Dermis blood vessel endothelial cell (primary cell): Measurements from ENCODE around the gene IFIT1. TPM values are rescaled to one million over a fixed set of nuclear protein-coding genes. Genes with fewer than 3 reads are reported as not detected.
"Not testable (repeated sequence)": the region's sequence is repeated elsewhere in the genome, so short reads cannot be mapped to it uniquely, and the experiment has no call there.

Experiments used
- DNase-seq: peaks from one replicate; pipeline ENCODE4 v3.0.0; 2010
- total RNA-seq: library from RNA; depleted of rRNA; stranded (reverse); fragments of >200 nt; gene quantifications from 2 replicates; pipeline ENCODE4 v1.2.3, GENCODE V29; 2014

Gene IFIT1
- total RNA-seq, 1 donor from 2014 or later: 2.6 TPM

DNA sequence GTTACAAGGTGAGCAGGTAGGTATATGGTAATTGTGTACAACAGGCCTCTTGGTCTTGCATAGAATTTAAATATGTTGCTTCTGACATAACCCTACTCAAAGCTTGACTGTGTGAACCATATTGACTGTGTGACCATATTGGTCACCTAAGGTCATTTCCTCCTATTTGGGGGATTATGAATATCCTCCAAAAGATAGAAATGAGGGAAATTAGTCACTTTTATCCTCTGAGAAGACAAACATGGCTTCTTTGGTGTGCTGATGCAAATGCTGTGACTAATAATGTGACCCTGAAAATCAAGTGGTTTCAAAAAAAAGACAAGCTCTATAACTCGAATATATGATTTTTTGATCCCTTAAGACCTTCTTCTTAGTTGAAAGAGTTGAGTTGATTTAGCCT lies 49.9 kb downstream of the IFIT1 start:
- DNase-seq: no peak

DNA sequence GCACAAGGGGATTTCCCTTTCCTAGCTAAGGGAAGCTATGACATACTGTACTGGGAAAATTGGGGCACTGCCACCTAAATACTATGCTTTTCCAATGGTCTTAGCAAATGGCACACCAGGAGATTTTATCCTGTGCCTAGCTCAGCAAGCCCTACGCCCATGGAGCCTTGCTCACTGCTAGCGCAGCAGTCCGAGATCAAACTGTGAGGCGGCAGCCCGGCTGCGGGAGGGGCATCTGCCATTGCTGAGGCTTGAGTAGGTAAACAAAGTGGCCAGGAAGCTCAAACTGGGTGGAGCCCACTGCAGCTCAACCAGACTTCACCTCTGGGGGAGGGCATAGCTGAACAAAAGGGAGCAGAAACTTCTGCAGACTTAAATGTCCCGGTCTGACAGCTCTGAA lies 52.4 kb downstream of the IFIT1 start:
- not testable (repeated sequence) for DNase-seq

DNA sequence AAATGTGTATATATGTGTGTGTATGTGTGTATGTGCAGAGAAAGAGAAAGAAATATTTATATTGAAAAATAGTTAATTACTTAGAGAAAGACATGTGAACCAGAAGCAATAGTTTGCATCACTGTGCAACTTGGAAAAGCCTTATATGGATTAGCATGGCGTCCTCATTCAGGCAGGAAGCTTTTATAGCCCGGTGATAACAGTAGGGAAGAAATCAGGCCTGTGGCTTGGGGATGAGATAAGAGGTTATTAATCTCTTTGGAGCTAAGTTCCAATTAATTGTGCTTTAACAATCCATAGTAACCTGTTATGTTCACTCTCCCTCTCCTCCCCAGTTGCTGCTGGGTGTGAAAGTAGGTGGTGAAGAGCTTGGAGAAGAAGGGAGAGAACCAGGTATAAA lies 58.5 kb downstream of the IFIT1 start:
- no peak for DNase-seq

DNA sequence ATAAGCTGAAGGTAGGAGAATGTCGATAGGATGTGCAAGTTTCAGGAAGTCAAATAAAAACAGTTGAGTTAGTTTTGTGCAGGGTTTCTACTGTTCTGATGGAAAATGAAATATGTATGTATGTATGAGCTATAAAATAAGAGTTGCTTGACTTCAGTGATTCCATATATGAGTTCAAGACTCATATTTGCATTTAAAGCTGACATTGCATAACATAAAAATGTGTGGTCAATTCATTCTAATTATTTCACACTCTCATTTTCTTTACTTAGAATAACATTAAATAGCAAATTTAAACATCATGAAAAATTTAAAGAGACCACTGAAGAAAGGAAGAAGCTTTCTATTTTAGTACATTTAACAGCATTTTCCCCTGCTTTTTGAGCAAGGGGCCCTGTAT lies 59.8 kb downstream of the IFIT1 start:
- DNase-seq: no peak

DNA sequence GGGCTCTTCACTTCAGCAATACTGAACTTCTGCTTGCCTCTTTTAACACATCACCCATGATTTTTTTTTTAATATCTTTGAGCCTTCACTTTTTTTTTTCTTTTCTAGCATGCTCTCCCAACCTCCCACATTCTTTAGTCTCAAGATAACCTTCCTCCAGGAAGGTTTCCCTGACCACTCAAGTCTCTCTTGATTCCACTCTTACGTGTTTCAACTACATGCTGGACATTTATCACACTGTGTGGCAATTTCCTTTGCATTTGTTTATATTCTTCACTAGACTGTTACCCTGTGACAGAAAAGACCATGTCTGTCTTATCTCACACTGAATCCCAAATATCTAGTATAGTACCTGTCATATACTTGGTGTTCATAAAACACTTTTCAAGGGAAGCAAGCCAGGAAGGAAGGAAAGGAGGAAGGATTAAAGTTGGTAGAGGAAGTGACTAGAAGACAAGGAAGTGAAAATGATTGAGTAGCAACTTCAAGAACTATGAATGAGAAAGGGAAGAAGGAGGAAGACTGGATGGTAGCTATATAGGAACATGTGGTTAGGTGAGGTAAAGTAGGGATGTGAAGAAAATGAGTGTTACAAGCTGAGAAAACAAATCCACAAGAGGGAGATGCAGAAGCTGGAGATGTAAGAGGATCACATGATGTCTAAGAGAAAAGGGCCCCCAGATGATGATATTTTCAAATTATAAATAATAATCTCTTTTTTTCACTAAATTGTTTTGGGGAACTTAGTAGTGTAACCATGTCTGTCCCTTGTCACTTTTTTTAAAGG lies 62.3 kb downstream of the IFIT1 start:
- DNase-seq: no peak

Other genes with a start within 250 kb of the IFIT1 start
- gene CH25H, start 185.3 kb upstream of the IFIT1 start, total RNA-seq: 3.1 and 3.8 TPM in 2 replicates
- 86.2 and 101 TPM in 2 replicates for gene LIPA, start 140.8 kb upstream of the IFIT1 start, total RNA-seq
- gene IFIT2, start 90.6 kb upstream of the IFIT1 start, total RNA-seq: 9.6 and 23.7 TPM in 2 replicates
- 14.1 and 14.3 TPM in 2 replicates for gene IFIT3, start 64.6 kb upstream of the IFIT1 start, total RNA-seq
- not detected in 2 replicates for gene IFIT1B, start 14.6 kb upstream of the IFIT1 start, total RNA-seq
- 12.4 and 20.3 TPM in 2 replicates for gene IFIT5, start 21.9 kb downstream of the IFIT1 start, total RNA-seq
- gene SLC16A12, start 143.0 kb downstream of the IFIT1 start, total RNA-seq: 0.14 and 0.34 TPM in 2 replicates